SH-SY5Y (cell line): ENCODE measurements around the gene GHSR.

Experiments
- GATA2 ChIP-seq: IDR thresholded peaks from 2 replicates; pipeline ENCODE4 v1.6.1; 2011; ENCODE audit warnings: mild to moderate bottlenecking, low read depth, low read length
- GATA3 ChIP-seq: IDR thresholded peaks from 2 replicates; pipeline ENCODE4 v1.6.1; 2011; ENCODE audit warnings: low read depth, mild to moderate bottlenecking, low read length, moderate library complexity

DNA sequence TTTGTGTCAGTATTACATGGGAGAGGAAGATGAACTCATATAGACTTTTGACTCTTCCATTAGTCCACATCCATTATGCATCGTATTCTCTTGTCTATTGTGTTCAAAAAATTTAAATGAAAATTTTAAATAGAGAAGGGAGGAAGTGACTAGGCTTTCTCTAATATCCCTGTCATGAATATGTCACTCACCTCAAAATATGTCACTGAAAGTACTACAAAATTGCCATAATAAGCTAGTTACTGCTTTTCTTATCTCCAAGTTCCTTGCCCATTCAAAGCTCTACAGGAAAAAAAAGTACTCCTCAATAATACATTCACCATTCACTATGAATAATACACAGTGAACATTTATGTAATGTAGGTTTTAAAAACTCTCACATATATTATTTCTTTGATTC lies 22.3 kb upstream of the GHSR start:
- TF ChIP-seq GATA3 (no peak), GATA2 (no peak)
